Fibroblast of villous mesenchyme (primary cell): ENCODE results near the gene RNF182. TPM values are rescaled to one million over a fixed set of nuclear protein-coding genes. Genes with fewer than 3 reads are reported as not detected.

ENCODE experiments used
- DNase-seq: peaks from one replicate; pipeline ENCODE4 v3.0.0-alpha.2; 2010; ENCODE audit warnings: low read depth
- H3K4me3 ChIP-seq: 2 replicates; pipeline ENCODE4 v1.5.1; 2011; ENCODE audit warnings: low read depth, mild to moderate bottlenecking, low read length
- total RNA-seq: library from RNA; depleted of rRNA; stranded (reverse); fragments of >200 nt; gene quantifications from 2 replicates; pipeline ENCODE4 v1.2.3, GENCODE V29; 2012
- TF ChIP-seq, protein P1 (sequence below): IDR thresholded peaks from 2 replicates; pipeline ENCODE4 v1.5.1; 2012; ENCODE audit warnings: low read depth, mild to moderate bottlenecking, low read length; ENCODE audit not compliant: insufficient read depth

The RNF182 gene
- total RNA-seq, 1 donor: 6.9 TPM

- TF ChIP-seq, protein P1, sequence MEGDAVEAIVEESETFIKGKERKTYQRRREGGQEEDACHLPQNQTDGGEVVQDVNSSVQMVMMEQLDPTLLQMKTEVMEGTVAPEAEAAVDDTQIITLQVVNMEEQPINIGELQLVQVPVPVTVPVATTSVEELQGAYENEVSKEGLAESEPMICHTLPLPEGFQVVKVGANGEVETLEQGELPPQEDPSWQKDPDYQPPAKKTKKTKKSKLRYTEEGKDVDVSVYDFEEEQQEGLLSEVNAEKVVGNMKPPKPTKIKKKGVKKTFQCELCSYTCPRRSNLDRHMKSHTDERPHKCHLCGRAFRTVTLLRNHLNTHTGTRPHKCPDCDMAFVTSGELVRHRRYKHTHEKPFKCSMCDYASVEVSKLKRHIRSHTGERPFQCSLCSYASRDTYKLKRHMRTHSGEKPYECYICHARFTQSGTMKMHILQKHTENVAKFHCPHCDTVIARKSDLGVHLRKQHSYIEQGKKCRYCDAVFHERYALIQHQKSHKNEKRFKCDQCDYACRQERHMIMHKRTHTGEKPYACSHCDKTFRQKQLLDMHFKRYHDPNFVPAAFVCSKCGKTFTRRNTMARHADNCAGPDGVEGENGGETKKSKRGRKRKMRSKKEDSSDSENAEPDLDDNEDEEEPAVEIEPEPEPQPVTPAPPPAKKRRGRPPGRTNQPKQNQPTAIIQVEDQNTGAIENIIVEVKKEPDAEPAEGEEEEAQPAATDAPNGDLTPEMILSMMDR: no peak
- DNase-seq: no peak
- no peak overlapping the region for H3K4me3 ChIP-seq
These were observed 64.2 kb downstream of the RNF182 start for GRCh38 chr6:13988908-13989307.

- DNase-seq: peak; percentile 51
- TF ChIP-seq, protein P1: no peak
- no peak overlapping the region for H3K4me3 ChIP-seq
These were observed 64.9 kb downstream of the RNF182 start for GRCh38 chr6:13989496-13990144.

GRCh38 chr6:13990796-13991195 is 66.0 kb downstream of the RNF182 start:
- H3K4me3 ChIP-seq: no peak overlapping the region
- peak; percentile 91 for DNase-seq
- TF ChIP-seq, protein P1: no peak

DNA sequence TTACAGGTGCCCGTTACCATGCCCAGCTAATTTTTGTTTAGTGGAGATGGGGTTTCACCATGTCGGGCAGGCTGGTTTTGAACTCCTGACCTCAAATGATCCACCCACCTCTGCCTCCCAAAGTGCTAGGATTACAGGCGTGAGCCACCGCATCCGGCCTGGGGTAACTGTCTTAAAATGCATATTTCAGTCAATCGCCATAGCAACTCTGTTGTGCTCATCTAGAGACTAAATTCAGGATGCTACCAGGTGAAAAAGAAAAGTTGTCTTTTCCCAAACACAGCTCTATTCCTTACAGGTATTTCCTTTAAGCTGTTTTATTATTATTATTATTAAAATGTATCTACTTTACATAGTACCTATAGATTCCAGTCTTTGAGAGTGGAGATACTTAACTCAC is 66.6 kb downstream of the RNF182 start:
- no peak overlapping the region for H3K4me3 ChIP-seq
- TF ChIP-seq, protein P1: no peak
- no peak for DNase-seq

DNA sequence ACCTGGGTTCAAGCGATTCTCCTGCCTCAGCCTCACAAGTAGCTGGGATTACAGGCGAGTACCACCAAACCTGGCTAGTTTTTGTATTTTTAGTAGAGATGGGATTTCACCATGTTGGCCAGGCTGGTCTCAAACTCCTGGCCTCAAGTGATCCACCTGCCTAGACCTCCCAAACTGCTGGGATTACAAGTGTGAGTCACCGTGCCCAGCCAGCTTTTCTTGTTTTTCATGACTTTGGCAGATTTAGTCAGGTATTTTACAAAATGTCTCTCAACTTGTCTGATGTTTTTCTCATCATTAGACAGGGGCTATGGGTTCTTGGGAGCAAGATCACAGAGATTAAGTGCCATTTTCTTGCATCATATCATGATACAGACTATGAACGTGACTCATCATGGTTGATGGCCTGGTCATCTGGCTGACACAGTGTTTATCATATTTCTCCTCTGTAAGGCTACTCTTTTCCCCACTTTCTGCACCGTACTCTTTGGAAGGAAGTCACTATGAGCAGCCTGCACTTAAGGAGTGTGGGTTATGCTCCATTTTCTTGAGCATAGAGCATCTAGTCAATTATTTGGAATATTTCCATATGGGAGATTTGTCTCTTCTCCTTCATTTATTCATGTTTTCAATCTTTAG is 67.8 kb downstream of the RNF182 start:
- peak; percentile 84 for DNase-seq
- TF ChIP-seq, protein P1: no peak
- H3K4me3 ChIP-seq: no peak overlapping the region

DNA sequence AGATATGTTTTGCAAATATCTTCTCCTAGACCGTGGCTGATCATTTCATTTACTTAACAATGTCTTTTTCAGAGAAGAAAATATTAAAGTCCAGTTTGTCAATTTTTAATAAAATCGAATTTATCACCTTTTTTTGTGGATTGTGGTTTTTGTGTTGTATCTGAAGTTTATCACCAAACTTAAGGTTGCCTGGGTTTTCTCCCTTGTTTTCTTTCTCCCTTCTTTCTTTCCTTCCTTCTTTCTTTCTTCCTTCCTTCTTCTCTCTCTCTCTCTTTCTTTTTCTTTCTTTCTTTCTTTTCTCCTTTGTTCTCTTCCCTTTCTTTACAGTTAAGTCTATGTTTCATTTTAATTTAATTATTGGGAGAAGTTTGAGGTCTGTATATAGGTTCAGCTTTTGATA is 68.7 kb downstream of the RNF182 start:
- DNase-seq: no peak
- TF ChIP-seq, protein P1: no peak
- no peak overlapping the region for H3K4me3 ChIP-seq
